Activated naive CD8-positive, alpha-beta T cell treated with anti-CD3 and anti-CD28 coated beads, Interleukin-2, amount 50 U/mL, for 16 hours (primary cell): ENCODE results near the gene OPCML.
"Not testable (repeated sequence)": the region's sequence is repeated elsewhere in the genome, so short reads cannot be mapped to it uniquely, and the experiment has no call there.

Experiments
- DNase-seq: peaks from one replicate; pipeline ENCODE4 v3.0.0-alpha.2; 2020; ENCODE audit warnings: low read depth, low spot score

Gene OPCML

DNA sequence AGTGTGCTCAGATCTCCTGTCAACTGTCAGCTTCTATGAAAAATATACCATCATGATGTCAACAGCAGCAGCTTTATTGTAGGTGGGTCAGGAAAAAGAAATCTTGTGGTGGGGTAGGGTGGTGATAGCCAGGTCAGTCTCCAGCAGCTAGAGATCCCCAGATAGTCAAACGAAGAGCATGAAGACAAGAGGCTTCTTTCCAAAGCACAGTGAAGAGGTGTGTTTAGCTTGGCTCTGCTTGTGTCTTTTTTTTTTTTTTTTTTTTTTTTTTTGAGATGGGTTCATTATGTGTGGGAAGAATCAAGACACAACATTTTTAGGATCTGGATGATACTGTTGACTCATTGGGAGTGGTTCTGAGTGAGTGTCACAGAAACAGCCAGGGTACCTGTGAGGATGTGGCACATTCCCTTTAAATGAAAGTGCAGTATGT is 1086.4 kb downstream of the OPCML start:
- DNase-seq = no peak

DNA sequence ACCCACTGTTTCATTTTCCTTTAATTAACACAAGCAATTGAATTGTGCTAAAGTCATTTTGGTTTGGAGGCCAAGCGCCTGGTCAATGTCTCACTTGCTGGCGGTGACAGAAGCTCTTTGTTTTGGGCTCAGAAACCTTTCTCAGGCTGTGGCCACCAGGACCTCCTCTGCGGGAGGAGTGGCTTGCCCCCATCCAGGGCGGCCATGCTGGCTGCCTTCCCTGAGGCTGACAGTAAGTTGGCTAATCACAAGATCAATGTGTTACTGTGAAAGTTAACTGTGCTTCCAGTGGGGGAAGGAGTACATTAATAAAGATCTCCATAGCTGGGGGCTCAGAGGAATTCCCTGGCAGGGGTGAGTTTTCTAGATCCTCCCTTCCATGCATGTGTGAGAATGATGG is 1087.4 kb downstream of the OPCML start:
- DNase-seq = no peak

- DNase-seq = no peak
Observed at GRCh38 chr11:132439711-132440255, 1092.5 kb downstream of the OPCML start.

- DNase-seq = no peak
Observed at GRCh38 chr11:132438418-132438817, 1093.9 kb downstream of the OPCML start.

DNA sequence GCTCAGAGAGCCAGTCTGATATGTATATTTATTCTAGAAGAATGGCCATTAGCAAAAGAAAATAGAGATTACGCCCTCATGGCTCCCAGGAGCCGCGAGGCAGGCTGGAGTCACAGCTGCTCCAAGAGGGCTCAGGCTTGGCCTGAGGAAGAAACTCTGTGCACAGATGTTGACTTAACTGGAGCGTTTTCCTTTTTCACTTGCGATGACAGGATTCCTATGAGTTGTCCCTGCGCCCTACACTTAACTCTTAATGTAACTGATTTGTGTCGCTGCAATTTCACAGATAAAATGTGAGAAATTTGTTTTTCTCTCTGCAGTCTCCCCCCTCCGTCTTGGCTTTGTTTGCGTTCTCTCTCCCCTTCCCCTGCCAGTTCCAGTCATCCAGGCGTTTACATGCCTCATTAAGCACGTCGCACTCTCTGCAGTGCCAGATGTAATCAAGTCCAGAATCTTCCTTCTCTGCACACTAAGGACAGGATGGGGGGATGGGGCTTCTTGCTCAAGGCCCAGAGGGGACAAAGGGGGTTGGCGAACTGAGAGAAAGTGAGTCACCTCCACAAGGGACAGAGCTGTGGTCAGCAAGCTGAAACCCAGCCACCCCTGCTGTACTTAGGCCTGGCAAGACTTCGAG is 1101.8 kb downstream of the OPCML start:
- DNase-seq = no peak

DNA sequence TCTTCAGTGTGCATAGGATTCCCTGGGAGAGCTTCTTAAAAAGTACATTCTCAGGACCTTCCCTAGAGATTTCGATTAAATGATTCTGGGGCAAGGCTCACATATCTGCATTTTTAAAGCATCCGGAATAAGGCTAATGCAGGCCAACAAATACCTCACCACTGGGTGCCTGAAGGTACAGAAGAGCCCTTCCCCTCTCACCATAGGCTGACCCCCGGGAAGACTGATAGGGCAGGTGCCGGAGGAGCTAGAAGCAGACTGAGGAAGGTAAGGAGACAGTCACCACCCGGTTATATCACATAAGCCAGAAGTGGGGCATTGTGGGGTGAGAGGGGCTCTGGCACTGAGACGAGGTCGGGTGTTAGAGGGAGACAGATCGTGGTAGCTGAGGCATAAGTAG is 1102.6 kb downstream of the OPCML start:
- DNase-seq = no peak

DNA sequence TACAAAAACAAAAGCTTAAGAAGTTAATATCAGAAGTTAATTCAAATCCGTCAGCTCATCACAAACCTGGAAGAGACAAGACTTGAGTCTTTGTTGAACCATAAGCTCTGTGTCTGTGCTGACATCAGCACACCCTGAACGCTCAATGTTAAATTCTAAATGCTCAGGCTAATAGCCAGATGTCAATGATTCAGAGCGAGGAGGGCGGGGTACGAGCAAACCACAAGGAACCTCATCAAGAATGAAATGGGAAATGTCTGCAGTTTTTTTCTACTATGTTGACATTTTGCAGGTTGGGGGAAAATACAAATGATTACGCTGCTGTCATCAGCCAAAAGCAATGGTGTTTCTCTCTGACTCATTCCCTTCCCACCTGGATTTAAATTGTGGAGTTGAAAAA is 1104.7 kb downstream of the OPCML start:
- no peak for DNase-seq

DNA sequence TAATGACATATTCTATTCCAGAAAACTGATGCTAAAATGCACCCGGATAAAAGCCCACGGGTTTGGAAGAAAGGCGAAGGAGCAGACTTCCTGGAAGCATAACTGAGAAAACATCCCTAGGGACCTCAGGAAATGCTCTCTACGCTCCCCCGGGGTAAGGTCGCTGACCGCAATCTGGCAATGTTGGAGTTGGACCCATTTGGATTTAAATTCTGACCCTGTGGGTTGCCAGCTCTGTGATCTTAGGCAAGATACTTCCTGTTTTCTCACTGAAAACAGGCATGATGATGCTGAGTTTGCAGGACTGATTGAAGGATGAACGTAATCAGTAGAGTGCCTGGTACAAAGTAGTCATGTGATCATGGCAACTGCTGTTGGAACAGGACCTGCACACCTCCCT is 1107.9 kb downstream of the OPCML start:
- no peak for DNase-seq

DNA sequence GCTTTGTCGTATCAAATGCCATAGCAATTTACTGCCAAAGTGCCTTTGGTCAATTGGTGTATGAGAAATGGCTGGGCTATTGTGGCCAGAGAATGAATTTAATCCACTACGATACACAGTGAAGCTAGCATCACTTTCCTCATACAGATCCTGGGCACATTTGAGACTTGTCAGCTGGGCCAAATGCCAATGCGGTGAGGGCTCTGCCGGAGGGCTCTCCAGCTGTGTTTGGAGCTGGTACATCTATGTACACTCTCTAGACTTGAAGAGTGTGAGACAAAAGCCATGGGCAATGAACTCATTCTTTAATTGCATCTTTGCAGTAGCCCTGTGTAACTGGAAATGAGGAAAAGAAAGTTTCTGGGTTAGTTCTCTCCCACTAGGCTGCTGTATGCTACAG is 1109.0 kb downstream of the OPCML start:
- DNase-seq = no peak

- DNase-seq = no peak
Observed at GRCh38 chr11:132422722-132423121, 1109.6 kb downstream of the OPCML start.

- DNase-seq = no peak
Observed at GRCh38 chr11:132421555-132421954, 1110.7 kb downstream of the OPCML start.

DNA sequence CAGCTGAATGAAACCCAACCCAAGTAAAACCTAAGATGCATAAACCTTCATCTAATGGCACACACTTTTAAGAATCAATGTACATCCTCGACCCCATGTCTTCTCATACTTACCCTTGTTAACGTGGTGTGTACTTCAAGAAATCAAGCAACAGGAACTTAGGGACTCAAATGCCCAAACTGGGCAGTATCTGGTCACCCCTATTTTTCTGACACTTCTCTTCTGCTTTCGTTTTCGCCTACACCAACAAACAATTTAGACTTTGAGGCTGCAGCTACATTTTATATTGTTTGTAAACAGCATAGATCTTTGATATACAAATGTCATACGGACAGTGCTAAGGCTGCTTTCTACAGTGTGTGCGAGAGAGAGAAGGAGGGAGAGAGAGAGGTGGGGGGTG is 1117.8 kb downstream of the OPCML start:
- no peak for DNase-seq

- DNase-seq = no peak
Observed at GRCh38 chr11:132410383-132410782, 1121.9 kb downstream of the OPCML start.

DNA sequence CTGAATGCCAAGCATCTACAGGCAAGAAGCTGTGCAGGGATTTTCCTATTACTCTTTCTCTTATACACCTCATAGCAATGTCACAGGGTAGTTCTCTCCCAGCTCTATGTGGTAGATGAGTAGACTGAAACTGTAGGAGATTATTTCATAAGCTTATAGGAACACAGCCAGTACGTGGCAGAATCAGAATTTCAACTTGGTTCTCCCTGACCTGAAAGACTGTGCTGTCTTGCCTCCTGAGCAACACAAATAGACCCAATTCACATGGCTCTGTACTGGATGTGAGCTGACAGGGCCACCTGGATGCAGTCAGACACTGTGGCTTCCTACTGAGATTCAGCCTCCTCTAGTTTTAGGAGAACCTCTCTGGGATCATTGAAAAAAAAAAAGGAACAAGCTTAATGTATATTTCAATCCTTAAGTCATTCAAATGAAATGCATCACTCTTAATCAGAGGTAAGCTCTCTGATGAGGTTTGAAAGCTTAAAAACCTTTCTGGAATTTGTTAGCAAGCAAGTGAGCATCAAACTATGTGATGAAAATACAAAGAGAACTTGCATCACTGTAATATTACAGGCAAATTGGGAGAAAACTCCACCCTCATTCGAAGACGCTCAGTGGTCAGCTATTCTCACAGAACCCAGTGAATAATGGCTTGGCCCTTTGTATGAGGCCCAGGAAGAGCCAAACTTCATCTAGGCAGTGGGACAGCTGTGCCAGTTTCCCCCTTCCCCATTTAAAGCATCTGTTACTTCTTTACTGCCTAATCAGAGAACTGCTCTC is 1122.5 kb downstream of the OPCML start:
- DNase-seq = no peak

- no peak for DNase-seq
Observed at GRCh38 chr11:132408877-132409276, 1123.4 kb downstream of the OPCML start.

DNA sequence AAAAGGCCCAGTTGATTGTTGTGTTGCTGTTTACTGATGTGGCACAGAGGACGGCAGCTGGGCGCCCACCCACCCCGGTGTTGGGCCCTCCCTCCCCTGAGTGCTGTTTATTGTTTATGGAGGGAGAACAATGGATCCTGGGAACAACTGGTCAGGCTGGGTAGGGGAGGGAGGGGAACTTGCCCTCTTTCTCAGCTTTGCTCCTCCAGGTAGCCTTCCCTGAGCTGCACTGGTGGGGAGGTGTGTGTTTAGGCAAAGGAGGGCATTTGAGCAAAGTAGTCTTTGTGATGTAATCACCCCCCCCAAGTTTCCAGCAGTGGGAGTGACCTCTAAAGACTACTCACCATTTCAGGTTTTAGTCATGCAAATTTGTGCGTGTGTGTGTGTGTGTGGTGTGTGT is 1126.6 kb downstream of the OPCML start:
- DNase-seq = no peak

DNA sequence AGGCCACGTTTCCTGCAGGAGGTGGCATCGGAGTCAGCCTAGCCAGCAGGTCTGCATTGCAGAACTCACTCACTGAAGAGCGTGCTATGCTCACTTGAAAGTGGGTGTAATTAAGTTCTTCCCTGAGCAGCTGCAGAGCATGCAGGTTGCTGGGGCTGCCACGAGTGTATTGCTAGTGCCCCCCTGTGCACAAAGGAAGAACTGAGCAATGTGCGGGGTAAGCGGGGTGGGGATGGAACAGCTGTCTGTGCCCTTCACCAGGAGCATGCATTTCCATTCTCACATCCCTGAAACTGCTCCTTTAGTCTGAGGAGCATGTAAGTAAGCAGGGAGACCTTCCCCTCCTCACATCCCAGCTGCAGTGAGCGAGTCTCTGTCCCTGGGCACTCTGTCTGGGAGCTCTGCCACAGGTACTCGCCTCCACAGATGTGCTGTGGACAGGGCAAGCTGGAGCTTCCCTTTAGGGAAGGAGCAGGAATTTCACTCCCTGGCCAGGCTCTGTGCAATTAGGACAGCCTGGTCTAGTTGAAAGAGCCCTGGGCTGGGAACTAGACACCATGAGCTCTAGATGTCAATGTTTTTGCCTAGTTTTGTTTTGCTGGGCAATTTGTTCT is 1130.1 kb downstream of the OPCML start:
- DNase-seq = no peak

DNA sequence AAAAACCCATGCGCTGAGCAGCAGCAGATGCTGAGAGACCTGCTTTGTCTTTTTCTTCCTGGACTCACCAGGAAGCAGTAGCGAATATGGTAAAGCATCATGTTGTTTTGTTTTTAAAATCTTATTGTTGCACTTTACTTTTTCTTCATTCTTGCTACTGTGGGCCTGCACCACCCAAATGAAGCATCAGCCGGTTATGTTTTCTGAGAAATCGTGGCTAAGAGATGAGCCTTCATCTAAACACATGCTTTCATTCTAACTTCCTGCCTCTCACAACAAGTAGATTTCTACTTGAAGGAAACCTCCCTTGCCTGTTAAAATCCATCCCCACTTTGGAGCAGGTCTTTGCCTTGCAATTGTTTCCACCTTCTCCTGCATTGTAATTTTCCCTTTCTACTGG is 1136.0 kb downstream of the OPCML start:
- DNase-seq = no peak

DNA sequence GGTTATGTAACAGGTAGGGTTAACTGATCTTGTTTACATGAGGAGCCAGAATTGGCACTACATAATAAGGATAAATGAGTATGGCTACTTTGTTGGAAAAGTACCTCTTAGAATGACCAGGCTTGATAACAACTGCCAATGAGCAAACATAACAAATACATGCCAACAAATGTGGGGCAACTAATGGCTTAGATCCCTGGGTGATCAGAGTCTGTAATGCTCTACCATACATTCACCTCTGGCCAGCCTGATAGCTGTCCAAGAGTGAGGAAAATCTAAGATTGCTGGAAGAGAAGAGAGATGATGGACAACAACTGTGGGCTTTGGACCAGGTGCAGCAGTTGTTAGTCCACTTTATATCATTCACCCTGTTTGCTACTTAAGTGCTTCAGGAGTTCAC is 1136.9 kb downstream of the OPCML start:
- DNase-seq = no peak

DNA sequence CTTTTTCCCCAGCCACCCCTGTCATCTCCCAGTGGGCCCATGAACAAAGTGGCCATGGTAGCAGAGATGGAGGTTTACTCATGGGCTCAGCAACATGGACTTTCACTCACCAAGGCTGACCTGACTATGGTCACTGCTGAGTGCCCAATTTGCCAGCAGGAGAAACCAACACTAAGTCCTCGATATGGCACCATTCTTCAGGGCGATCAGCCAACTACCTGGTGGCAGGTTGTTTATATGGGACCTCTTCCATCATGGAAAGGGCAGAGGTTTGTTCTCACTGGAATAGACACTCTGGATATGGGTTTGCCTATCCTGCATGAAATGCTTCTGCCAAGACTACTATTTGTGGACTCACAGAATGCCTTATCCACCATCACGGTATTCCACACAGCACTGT is 1152.8 kb downstream of the OPCML start:
- DNase-seq = no peak

GRCh38 chr11:132373405-132374143 is 1158.7 kb downstream of the OPCML start:
- DNase-seq = no peak

GRCh38 chr11:132370114-132370513 is 1162.2 kb downstream of the OPCML start:
- DNase-seq = not testable (repeated sequence)
